Caki2 (cell line): ENCODE measurements around the gene AK8. TPM values are rescaled to one million over a fixed set of nuclear protein-coding genes. Genes with fewer than 3 reads are reported as not detected.
"Not testable (repeated sequence)": the region's sequence is repeated elsewhere in the genome, so short reads cannot be mapped to it uniquely, and the experiment has no call there.

Experiments used
- DNase-seq: peaks from one replicate; pipeline ENCODE4 v3.0.0-alpha.2; 2015; ENCODE audit warnings: low read depth
- in situ Hi-C: cut with HindIII; loops from 2 replicates; pipeline ENCODE4 v1.10.0; 2016; ENCODE audit warnings: low sequenced_read_pairs, low pct_unique_long_range_greater_than_20kb, mixed read lengths
- total RNA-seq: library from RNA; depleted of rRNA; stranded (reverse); fragments of >200 nt; shearing (Covaris generic); gene quantifications from 2 replicates; pipeline ENCODE4 v1.2.3, GENCODE V29; 2014; ENCODE audit warnings: low replicate concordance

Gene AK8
- total RNA-seq, 1 experiment from 2014 or later: 2.6 TPM

DNA sequence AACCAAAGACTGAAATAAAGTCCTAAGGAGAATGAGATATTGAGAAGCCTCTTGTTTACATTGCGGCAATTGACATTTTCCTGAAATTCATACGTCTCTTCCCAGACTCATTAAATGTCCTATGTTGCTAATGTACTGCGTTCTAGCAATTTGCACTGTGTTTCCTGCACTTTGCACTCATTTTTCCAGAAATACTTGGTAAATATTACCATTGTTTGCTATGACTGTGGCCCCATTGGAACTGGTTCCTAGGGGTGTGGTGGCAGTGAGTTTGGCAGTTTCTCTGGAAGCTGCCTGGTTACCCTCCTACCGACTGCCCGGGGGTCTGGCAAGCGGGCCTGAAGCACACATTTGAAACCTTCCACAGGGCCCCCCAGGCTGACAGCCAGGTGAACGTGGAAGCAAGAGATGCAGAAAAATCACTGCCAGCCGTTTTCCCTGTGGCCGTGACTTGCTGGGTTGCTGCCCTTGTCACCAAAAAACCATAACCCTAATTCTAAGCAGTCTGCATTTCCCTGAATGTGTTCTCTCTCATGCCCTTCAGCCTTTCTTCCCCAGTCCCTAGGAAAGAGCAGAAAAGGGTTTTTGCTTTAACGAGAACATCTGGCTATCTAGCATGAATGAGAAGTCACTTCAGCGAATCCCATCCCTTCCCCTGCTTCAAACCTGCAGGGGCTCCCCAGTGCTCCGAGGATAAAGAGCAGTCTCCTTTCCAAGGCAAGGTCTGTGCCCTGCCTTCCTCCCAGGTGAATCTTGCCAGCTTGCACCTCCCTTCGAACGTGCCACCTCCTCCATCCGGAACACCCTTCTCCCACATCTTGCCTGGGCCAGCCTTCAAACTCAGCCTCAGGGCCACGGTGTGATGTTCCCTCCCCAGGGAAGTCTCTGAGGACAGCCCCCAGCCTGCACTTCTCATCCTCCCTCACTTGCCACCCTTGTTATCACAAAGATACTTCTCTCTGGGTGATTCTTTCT is 84.2 kb downstream of the AK8 start:
- in situ Hi-C loops: no loop called here
- no peak for DNase-seq

DNA sequence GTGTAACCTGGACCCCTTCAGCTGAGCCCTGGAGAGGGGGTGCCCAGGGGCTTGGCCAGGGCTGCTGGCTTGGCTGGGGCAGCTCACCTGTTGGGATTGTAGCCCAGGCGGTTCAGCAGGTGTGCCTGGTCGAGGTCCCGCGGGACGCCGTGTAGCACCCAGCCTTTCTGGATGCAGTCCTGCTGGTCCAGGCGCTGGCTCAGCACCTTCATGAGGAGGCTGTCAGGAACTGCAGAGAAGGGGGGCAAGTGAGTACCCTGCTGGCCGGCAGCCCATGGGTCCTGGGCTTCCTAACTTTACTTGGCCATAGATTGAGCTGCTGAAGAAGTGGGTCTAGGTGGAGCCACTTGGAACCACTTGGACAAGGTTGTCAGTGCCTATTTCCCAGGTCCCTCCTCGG is 85.5 kb downstream of the AK8 start:
- no peak for DNase-seq
- in situ Hi-C loops: no loop called here

DNA sequence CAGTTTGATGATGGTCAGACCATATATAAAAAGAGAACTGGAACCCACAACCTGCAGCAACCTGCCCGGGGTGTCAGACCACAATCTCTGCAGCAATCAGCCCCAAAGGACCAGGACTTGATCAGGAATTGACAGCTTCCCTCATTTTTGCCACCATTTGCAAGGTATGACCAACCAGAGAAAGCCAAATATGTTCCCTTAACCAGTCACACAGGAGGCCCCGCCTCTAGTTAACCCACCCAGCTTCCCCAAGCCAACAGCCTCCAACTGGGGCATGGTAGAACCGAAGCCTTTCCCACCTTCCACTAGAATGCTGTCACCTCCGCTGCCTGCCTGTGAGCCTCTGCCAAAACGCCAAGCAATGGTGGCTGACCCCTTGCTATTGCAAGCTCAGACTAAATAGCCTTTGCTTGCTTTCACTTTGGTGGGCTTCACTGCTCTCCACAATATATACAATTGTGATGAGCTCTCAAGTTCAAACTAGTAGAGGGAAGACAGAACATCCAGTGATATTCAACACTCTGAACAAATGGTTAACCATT is 86.3 kb downstream of the AK8 start:
- in situ Hi-C loops: no loop called here
- DNase-seq: no peak

DNA sequence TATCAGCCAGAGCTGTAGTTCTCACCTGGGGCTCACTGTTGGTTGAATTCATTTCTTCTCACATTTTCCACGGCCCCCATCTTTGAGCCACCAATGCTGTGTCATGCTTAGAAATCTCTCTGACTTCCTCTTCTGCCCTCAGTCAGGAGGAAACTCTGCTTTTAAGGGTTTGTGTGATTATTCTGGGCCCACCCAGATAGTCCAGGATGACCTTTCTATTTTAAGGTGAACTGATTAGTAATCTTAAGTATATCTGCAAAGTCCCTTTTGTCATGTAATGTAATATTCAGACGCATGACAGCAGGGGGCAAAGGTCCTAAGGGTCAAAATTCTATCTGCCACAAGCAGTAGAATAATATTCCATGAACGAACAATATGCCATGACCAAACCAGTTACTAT is 88.4 kb downstream of the AK8 start:
- DNase-seq: peak; percentile 8
- in situ Hi-C loops: no loop called here

DNA sequence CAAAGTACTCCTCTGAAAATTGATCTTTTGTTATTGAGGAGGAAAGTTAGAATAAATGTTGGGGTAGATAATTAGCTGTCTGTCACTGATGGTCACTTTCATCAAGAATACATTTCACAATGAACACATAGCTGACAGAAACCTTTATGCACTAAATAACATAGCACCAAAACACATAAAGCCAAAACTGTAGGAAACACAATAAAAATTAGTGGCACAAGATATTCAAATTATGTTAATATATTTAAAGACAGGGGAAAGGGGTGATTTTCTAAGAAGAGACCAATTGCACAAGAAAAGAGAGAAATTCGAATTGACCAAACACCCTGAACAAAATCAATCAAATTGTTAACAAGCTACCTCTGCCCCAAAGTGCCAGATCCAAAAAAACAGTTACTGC is 89.7 kb downstream of the AK8 start:
- in situ Hi-C loops: no loop called here

DNA sequence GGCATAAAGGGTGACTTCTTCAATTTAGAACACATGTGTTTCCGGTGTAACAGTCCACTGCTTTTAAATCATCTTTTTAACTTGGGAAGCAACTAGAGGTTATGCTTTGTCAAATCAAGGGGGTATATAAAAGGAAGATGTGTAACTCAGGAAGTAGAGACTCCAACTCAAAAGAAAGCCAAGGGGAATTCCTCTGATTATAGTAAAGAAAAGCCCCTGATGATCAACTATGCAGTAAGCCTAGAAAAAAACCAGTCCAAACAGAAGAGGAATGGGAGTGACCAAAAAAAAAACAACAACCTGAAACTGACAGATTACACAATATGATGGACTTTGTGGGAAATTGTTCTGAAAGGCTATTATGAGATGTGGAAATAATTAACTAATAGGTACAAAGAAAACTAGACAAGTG is 90.3 kb downstream of the AK8 start:
- in situ Hi-C loops: no loop called here
- peak; percentile 84 for DNase-seq

More for the DNA sequence above, 89.7 kb downstream of the AK8 start:
- DNase-seq: no peak

DNA sequence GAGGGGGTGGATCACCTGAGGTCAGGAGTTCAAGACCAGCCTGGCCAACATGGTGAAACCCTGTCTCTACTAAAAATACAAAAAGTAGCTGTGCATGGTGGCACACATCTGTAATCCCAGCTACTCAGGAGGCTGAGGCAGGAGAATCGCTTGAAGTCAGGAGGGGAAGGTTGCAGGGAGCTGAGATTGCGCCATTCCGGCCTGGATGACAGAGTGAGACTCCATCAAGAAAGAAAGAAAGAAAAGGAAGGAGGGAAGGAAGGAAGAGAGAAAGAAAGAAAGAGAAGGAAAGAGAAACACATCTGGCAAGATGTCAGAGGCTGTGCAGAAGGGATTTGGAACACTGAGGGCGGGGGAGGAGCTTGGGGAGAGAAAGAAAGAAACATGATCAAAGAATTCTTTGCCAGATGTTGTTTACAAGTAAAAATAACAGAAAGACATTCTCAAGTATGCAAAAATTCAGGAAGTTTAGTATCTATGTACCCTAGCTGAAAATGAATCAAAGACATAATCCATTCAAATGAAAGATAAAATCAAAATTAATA is 93.7 kb downstream of the AK8 start:
- in situ Hi-C loops: no loop called here
- DNase-seq: no peak

DNA sequence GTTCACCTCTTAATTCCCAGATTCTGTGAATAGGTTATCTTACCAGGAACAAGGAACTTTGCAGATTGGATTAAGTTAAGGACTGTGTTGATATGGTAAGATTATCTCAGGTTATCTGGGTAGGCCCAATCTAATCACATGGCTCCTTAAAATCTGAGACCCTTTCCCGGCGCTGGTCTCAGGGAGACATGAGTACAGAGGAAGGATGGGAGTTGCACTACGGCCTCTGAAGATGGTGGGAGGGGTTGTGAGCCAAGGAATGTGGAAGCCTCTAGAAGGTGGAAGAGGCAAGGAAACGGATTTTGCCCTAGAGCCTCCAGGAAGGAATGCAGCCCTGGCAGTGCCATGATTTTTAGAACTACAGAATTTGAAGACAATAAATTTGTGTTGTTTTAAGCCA is 95.1 kb downstream of the AK8 start:
- no peak for DNase-seq
- in situ Hi-C loops: no loop called here

DNA sequence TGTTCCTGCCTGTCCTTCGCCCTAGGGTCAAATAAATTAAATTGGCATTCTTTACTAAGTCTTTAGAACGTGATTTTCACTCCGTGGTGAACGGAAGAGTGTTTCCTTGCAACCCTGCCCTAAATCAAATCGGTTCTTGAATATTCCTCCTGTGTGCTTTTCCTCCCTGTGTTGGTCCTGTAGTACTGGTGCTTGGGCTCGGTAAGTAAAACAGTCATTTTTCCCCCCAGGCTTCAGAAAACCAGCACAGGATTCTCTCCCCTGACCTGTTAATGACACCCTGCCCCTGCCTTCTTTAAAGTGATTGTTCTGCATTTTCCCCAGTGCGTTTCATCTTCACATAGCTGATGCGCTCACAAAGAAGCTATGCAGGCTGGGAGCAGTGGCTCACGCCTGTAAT is 96.0 kb downstream of the AK8 start:
- DNase-seq: no peak
- in situ Hi-C loops: no loop called here

DNA sequence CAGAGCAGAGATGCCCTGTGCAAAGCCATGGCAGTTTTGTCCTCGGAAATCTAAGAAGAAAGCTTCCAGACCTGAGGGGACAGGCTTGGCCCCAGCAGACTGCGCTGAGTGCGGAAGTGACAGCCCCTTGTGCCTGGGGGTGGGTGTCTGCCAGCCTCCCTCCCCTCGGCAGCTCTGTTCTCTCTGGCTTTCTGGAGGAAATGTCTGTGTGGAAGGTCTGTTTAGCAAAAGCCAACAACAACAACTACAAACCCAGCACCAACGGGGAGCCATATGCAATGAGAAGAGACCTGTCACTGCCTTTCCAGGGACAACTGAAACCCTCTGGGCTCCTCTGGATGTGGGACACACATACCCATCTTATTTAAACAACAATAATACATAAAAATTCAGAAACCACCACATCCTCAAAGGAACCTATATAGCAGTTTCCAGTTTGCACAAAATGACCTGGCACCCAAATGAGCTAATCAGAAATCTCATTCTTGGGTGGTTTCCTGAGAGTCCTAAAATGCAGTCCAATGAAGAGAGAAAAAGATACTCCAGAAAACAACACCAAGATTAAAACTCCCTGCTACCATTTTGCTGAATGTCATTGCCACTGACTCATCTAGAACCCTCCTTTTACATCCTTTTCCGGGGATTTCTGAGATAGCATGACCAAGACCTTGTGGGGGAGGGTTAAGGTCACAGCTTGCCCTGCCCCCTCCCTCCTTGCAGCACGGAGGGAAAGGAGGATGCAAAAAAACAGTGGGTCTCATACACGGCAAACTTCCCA is 97.7 kb downstream of the AK8 start:
- DNase-seq: no peak
- in situ Hi-C loops: no loop called here

DNA sequence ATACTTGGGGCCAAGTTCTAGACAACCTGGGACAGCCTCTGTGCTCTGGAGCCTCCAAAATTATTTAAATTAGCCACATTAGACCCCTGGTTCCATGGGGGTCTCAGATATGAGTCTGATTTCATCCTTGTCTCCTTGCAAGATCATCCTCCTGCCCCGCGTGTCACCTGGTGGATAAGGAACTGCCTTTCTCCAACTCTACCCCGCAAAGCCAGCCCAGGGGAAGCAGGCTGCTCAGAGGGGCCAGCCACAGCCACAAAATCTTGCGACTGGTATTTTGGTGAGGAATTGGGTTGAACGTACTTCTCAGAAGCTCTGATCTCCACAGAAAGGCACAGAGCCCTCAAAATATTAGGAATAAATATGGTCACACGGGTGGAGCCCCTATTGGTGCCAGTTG is 101.2 kb downstream of the AK8 start:
- no peak for DNase-seq
- in situ Hi-C loops: no loop called here

DNA sequence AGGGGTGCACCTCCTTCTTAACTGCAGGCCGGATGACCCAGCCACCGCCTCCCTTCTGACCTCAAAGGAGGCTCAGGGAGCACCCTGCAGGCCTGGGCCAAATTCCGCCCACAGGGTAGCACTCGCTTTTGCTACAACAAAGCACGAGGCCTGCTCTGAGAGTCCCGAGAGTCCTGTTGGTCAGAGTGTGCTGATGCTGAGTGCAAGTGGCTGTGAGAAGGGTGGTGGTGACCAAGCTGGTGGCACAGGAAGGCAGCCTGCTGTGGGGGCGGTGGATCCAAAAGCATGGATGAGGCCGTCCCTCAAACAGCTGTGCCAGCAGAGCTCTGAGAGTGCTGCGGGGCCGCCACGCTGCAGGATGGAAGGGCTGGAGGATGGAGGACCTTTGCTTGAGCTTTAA is 101.8 kb downstream of the AK8 start:
- in situ Hi-C loops: no loop called here
- DNase-seq: no peak

DNA sequence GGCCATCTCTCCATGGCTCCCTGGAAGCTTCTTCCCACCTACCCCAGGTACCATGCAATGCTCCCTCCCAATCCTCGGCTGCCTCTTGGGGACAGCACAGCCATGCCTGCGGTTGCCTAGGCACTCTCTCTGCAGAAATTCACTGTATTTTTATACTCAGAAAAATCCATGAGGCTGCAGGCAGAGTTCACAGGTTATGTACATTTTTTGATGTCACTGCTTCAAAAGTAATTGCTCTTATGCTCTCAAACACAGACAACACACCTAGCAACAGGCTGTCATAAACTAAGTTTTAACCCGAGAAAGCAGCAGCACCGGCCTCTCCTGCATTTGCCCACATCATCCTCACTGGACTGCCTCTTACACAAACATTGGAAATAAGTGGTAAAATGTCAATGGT is 102.4 kb downstream of the AK8 start:
- DNase-seq: no peak
- in situ Hi-C loops: no loop called here

DNA sequence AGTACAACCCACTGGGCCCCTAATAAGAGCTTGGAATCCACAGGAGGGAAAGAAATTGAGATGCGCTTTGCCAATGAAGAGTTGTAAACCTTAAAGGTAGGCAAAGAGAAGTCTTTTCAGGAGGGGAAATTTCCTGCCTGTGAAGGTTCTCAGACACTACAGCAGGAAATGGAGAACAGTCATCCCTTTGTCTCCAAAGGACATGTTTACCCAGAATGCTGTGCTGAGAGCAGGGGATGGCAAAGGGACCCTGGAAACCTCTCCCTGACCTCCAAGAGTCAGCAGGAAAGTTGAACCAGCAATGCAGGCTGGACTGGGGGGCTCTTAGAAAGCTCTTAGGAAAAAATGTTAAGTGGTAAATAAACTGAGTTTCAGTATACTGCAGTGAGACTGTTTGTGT is 103.2 kb downstream of the AK8 start:
- DNase-seq: no peak
- in situ Hi-C loops: no loop called here

DNA sequence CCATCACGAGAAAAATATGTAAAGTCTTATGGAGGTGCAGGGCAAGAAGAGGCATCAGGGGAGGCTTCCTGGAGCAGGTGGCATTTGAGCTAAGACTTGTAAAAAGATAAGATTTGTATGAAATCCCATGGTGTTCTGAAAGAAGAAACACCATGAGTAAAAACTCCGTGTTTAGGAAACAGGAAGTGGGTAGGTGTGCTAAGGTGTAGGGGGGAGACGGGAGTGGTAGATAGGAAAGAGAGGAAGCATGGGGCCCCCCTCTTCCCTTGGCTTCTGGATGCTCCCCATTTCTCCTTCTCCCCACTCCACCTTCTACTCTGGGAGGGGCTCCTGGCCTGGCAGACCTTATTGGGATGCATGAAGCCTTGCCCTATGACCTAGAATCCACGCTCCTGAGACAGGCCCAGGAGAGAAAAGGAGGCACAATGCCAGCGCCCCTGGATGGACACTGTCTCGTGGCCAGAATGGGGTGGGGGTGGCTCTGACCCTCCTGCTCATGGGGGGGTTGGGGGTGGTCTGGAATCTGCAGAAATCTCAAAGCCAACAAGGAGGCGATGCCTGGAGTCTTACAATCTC is 104.2 kb downstream of the AK8 start:
- DNase-seq: no peak
- in situ Hi-C loops: no loop called here

DNA sequence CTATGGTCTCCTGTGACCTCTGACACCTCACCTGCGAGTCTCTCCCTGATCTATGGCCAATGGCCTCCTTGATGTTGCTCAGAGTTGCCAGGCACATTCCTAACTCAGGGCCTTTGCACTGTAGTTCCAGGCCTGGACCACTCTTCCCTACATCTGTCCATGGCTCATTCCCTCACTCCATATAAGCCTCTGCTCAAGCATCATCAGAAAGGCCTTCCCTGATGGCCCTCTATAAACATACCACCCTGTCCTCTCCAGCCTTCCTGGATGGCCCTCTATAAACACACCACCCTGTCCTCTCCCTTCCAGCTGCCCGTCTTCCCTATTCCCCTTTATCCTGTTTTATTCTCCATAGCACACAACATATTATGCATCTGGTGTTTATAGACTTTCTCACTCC is 105.0 kb downstream of the AK8 start:
- no peak for DNase-seq

DNA sequence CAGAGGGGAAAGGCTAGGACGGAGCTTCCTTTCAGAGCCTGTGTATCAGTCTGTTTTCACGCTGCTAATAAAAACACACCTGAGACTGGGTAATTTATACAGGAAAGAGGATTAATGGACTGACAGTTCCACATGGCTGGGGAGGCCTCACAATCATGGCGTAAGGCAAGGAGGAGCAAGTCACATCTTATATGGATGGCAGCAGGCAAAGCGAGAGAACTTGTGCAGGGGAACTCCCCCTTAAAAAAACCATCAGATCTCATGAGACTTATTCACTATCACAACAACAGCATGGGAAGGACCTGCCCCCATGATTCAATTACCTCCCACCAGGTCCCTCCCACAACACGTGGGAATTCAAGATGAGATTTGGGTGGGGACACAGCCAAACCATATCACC is 106.3 kb downstream of the AK8 start:
- DNase-seq: peak; percentile 53
- in situ Hi-C loops: not testable (repeated sequence)

More for the DNA sequence above, 105.0 kb downstream of the AK8 start:
- in situ Hi-C loops: no loop called here

DNA sequence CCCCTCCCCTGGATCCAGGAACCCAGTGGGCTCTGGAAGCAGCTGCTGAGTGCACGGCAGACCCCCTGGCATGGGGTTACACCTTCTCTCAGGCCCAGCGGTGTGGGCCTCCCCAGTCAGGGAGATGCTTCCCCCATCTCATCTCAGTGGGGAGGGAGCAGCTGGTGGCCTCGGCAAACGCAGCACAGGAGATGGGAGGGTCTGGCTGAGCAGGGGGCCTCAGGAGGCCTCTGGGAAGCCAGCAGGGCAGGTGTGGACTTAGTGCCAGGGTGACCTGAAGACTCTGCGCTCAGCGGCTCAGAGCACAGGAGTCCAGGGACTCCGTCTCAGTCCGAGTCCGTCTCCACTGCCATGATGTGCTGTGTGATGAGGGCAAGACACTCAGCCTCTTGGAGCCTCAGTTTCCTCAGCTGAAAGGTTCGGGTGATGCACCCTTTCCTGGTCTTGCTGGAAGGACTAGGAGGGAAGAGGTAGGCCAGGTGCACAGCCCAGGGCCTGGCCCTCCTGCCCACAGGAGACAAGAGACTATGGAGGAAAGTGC is 107.2 kb downstream of the AK8 start:
- in situ Hi-C loops: no loop called here
- DNase-seq: no peak
